GM12878 (cell line): ENCODE measurements around the gene SEMA3D. TPM values are rescaled to one million over a fixed set of nuclear protein-coding genes. Genes with fewer than 3 reads are reported as not detected.

Source experiments
- ATAC-seq: fragments of 200-7000 bp; cut with Tn5 transposase; 3 replicates; pipeline ENCODE4 v1.9.1; 2020; ENCODE audit warnings: mild to moderate bottlenecking, moderate library complexity
- Bru-seq: library from RNA; stranded (reverse); fragments of 400-500 nt; gene quantifications from one replicate; lab custom pipeline; 2021; lab: Mats Ljungman, UMichigan
- BruChase-seq, 2 experiments: library from RNA; stranded (reverse); fragments of 400-500 nt; gene quantifications; one replicate each; lab custom pipeline; 2021; lab: Mats Ljungman, UMichigan
- BruUV-seq: library from RNA; stranded (reverse); fragments of 400-500 nt; replicated peaks from 2 replicates; lab custom pipeline; 2021; lab: Mats Ljungman, UMichigan
- CTCF ChIA-PET: fragments of 300-600 bp; sonication (Branson Sonifier 250); formaldehyde crosslinking; extraction: SDS; loops from one replicate; lab custom pipeline; 2021; ENCODE audit warnings: inconsistent platforms; lab: Yijun Ruan, JAX
- POLR2A ChIA-PET: fragments of 350-600 bp; formaldehyde crosslinking; extraction: SDS; loops from one replicate; lab custom pipeline; 2021; ENCODE audit warnings: inconsistent platforms; lab: Charles Lee
- RAD21 ChIA-PET: fragments of 300-600 bp; sonication (Branson Sonifier 250); formaldehyde crosslinking; loops from one replicate; lab custom pipeline; 2023; ENCODE audit warnings: antibody characterized with exemption; ENCODE audit not compliant: unreplicated experiment; lab: Charles Lee
- SMC1A ChIA-PET: fragments of 300-600 bp; sonication (Branson Sonifier 250); formaldehyde crosslinking; loops from one replicate; lab custom pipeline; 2023; ENCODE audit not compliant: unreplicated experiment, uncharacterized antibody; lab: Charles Lee
- DNase-seq: peaks from one replicate; pipeline ENCODE4 v3.0.0-alpha.2; 2011; ENCODE audit warnings: low read depth, low spot score
- FAIRE-seq: peaks from 3 replicates; lab custom pipeline; 2011; peaks lifted over from hg19 to GRCh38; lab: Jason Lieb, UNC
- H2AFZ ChIP-seq: 2 replicates; pipeline ENCODE4 v1.6.0; 2011; ENCODE audit warnings: low read depth, low read length, control low read depth; ENCODE audit not compliant: control insufficient read depth
- H3K27ac ChIP-seq: 2 replicates; pipeline ENCODE4 v1.5.1; 2011; ENCODE audit warnings: control low read depth; ENCODE audit not compliant: control insufficient read depth, insufficient read depth
- H3K27me3 ChIP-seq, 2 experiments: replicated peaks in 1 of 2; 2 replicates each; pipeline versions ENCODE4 v1.6.0 to v1.6.1; 2011; ENCODE audit warnings: low read length in 1 of 2; ENCODE audit not compliant: control insufficient read depth in 2 of 2, insufficient read depth in 2 of 2
- H3K36me3 ChIP-seq, 2 experiments: 2 replicates each; pipeline ENCODE4 v1.5.1; 2011; ENCODE audit warnings: low read length in 1 of 2; ENCODE audit not compliant: control insufficient read depth in 2 of 2, insufficient read depth in 2 of 2
- H3K4me1 ChIP-seq: 2 replicates; pipeline ENCODE4 v1.6.1; 2011; ENCODE audit warnings: mild to moderate bottlenecking, low read length, moderate library complexity, mixed read lengths; ENCODE audit not compliant: control insufficient read depth, insufficient read depth
- H3K4me2 ChIP-seq: 2 replicates; pipeline ENCODE4 v1.6.0; 2011; ENCODE audit warnings: control low read depth; ENCODE audit not compliant: control insufficient read depth, insufficient read depth
- H3K4me3 ChIP-seq: fragments of 200-600 bp; sonication (generic); 2 replicates; pipeline ENCODE4 v1.5.1; 2016
- H3K79me2 ChIP-seq: 2 replicates; pipeline ENCODE4 v1.6.0; 2011; ENCODE audit warnings: low read length; ENCODE audit not compliant: control insufficient read depth, insufficient read depth
- H3K9ac ChIP-seq: 2 replicates; pipeline ENCODE4 v1.8.0; 2011; ENCODE audit warnings: low read length, control low read depth, mixed read lengths; ENCODE audit not compliant: control insufficient read depth, insufficient read depth
- H3K9me3 ChIP-seq: replicated peaks from 3 replicates; pipeline ENCODE4 v1.5.1; 2011; ENCODE audit warnings: mild to moderate bottlenecking, low read length; ENCODE audit not compliant: control insufficient read depth, insufficient read depth
- H4K20me1 ChIP-seq: 2 replicates; pipeline ENCODE4 v1.6.0; 2011; ENCODE audit not compliant: control insufficient read depth, insufficient read depth
- ATF7 ChIP-seq: fragments of 450-650 bp; IDR thresholded peaks from 2 replicates; pipeline ENCODE4 v1.6.1; 2016; ENCODE audit warnings: low read depth, mild to moderate bottlenecking
- BHLHE40 ChIP-seq, 2 experiments: fragments of 450-650 bp in 1 of 2; IDR thresholded peaks; 2 replicates each; pipeline ENCODE4 v1.6.1; 2011 to 2017; ENCODE audit warnings: low read depth in 2 of 2, borderline replicate concordance in 1 of 2, improper control_type of control experiment in 1 of 2, low read length in 1 of 2, mild to moderate bottlenecking in 1 of 2
- NFXL1 ChIP-seq: fragments of 450-650 bp; IDR thresholded peaks from 2 replicates; pipeline ENCODE4 v1.6.1; 2017; ENCODE audit warnings: antibody characterized with exemption, mild to moderate bottlenecking, borderline replicate concordance
- NFYB ChIP-seq: IDR thresholded peaks from 2 replicates; pipeline ENCODE4 v1.6.1; 2011; ENCODE audit warnings: low read depth, mild to moderate bottlenecking, low read length, improper control_type of control experiment, moderate library complexity; ENCODE audit not compliant: insufficient read depth
- RAD21 ChIP-seq: IDR thresholded peaks from 2 replicates; pipeline ENCODE4 v1.6.1; 2011; ENCODE audit warnings: mild to moderate bottlenecking, low read depth, low read length, moderate library complexity; ENCODE audit not compliant: insufficient read depth
- SMC3 ChIP-seq: IDR thresholded peaks from 2 replicates; pipeline ENCODE4 v1.6.1; 2011; ENCODE audit warnings: low read length, improper control_type of control experiment, borderline replicate concordance
- SUZ12 ChIP-seq: fragments of 200-600 bp; sonication (generic); IDR thresholded peaks from one replicate; pipeline ENCODE4 v1.6.1; 2018; ENCODE audit warnings: antibody characterized with exemption, mild to moderate bottlenecking; ENCODE audit not compliant: unreplicated experiment
- TCF12 ChIP-seq: IDR thresholded peaks from 2 replicates; pipeline ENCODE4 v1.6.1; 2011; ENCODE audit warnings: low read depth, mild to moderate bottlenecking, low read length
- TCF3 ChIP-seq: IDR thresholded peaks from 2 replicates; pipeline ENCODE4 v1.6.1; 2012; ENCODE audit warnings: low read depth, mild to moderate bottlenecking, low read length, borderline replicate concordance; ENCODE audit not compliant: insufficient read depth
- WGBS: methylation state at CpG from one replicate; pipeline ENCODE4 v1.1.6; 2016; ENCODE audit warnings: low lambda C conversion rate; ENCODE audit not compliant: insufficient replicate concordance, insufficient coverage; ENCODE audit errors: missing lambda C conversion rate; 5-methylcytosine and 5-hydroxymethylcytosine counted together
- in situ Hi-C: fragments of 300-500 bp; cut with MboI; formaldehyde crosslinking; loops from 9 replicates; pipeline ENCODE4 v1.14.3; 2018; ENCODE audit warnings: mixed read lengths
- intact Hi-C: fragments of 100-400 bp; cut with micrococcal nuclease; formaldehyde crosslinking; loops from one replicate; pipeline ENCODE4 v1.14.2; 2022; ENCODE audit not compliant: unreplicated experiment
- long read RNA-seq, 2 experiments: library from polyadenylated mRNA; unstranded; transcript quantifications; one replicate each; pipeline ENCODE4 v2.0.0, GENCODE V29; 2019 to 2020
- polyA minus RNA-seq, 3 experiments: library from RNA; depleted of rRNA, polyadenylated mRNA; stranded (reverse); fragments of >200 nt; gene quantifications; 2 replicates each; pipeline ENCODE4 v1.2.3, GENCODE V29; 2011
- polyA plus RNA-seq, 11 experiments: library from polyadenylated mRNA; depleted of rRNA in 4 of 11; unstranded in 6 of 11; stranded (reverse) in 5 of 11; fragments of >200 nt; fragmentation: Nextera tagmentation in 4 of 11; fragmentation: Illumina TruSeq in 1 of 11; extraction: Ambion mirVana in 4 of 11; extraction: Trizol in 1 of 11; gene quantifications; 1 replicate in 1 of 11; 2 replicates in 10 of 11; pipeline versions ENCODE4 v1.2.1 to v1.2.3, GENCODE V29; 2011 to 2016; ENCODE audit warnings: inconsistent platforms in 2 of 11, missing spikeins in 2 of 11, low read depth in 1 of 11
- total RNA-seq, 4 experiments: library from RNA; depleted of rRNA in 3 of 4; stranded (reverse); fragments of >200 nt in 3 of 4; fragmentation: Illumina TruSeq in 1 of 4; extraction: Trizol in 1 of 4; gene quantifications; 2 replicates each; pipeline versions ENCODE4 v1.2.1 to v1.2.3, GENCODE V29; 2013 to 2021
- TF ChIP-seq, protein P1 (sequence below), 3 experiments: IDR thresholded peaks in 2 of 3; conservative IDR thresholded peaks in 1 of 3; 2 replicates each; pipeline ENCODE4 v1.5.1; 2011; ENCODE audit warnings: low read depth in 3 of 3, low read length in 3 of 3, mild to moderate bottlenecking in 3 of 3, control low read depth in 2 of 3, moderate library complexity in 2 of 3, inconsistent platforms in 1 of 3, mixed read lengths in 1 of 3; ENCODE audit not compliant: control insufficient read depth in 2 of 3, insufficient read depth in 1 of 3; ENCODE audit errors: extremely low read depth in 1 of 3
- TF ChIP-seq, protein P2 (sequence below): fragments of 450-650 bp; IDR thresholded peaks from 2 replicates; pipeline ENCODE4 v1.6.1; 2017; ENCODE audit warnings: borderline replicate concordance

Gene SEMA3D
- not detected in 2 replicates for total RNA-seq (2013; cell fraction: nucleolus; rRNA removed)
- total RNA-seq (2014; rRNA removed) (0.16 TPM in 1 of 2 replicates, not detected in the other), total RNA-seq (2014; rRNA removed; fragmentation: Illumina TruSeq; extraction: Trizol) (not detected in 2 replicates), total RNA-seq (2021) (not detected in 2 replicates), polyA plus RNA-seq (2011; rRNA removed) (0.01 TPM in 1 of 2 replicates, not detected in the other), polyA plus RNA-seq (2014; fragmentation: Illumina TruSeq; extraction: Trizol) (not detected in 2 replicates), polyA plus RNA-seq (2014; fragmentation: Nextera tagmentation; extraction: Ambion mirVana) (under 1 TPM in 1 of 2 experiments, not detected in 1; 0.04 TPM), polyA plus RNA-seq (2014; rRNA removed) (0.01 TPM in 1 of 2 replicates, not detected in the other), polyA plus RNA-seq (2016; fragmentation: Nextera tagmentation; extraction: Ambion mirVana) (not detected), polyA minus RNA-seq (2011; rRNA and poly(A)+ RNA removed) (0.15 TPM in 1 of 2 replicates, not detected in the other), Bru-seq, nascent RNA (percentile 6 among the genes with signal in this experiment), BruChase-seq, experiment 1, labeled RNA remaining after a 6-hour chase (percentile 4 among the genes with signal in this experiment), BruChase-seq, experiment 2, labeled RNA remaining after a 2-hour chase (percentile 3 among the genes with signal in this experiment)
- polyA plus RNA-seq (2011; ENCODE audit: low read depth) = not detected
- not detected in 2 replicates for polyA plus RNA-seq (2011; cell fraction: cytosol; rRNA removed)
- not detected in 2 replicates for polyA plus RNA-seq (2011; cell fraction: nucleus; rRNA removed)
- 0.03 TPM in 1 of 2 replicates, not detected in the other for polyA plus RNA-seq (2012)
- not detected in 2 replicates for polyA minus RNA-seq (2011; cell fraction: cytosol; rRNA and poly(A)+ RNA removed)
- polyA minus RNA-seq (2011; cell fraction: nucleus; rRNA and poly(A)+ RNA removed) = 0.19 TPM in 1 of 2 replicates, not detected in the other
- long read RNA-seq, experiment 1 = 0 reads
- long read RNA-seq, experiment 2, partial matches to known transcripts = 0 of 1 reads
- long read RNA-seq, experiment 2, other reads (novel, unspliced or antisense) = 1 of 1 reads

DNA sequence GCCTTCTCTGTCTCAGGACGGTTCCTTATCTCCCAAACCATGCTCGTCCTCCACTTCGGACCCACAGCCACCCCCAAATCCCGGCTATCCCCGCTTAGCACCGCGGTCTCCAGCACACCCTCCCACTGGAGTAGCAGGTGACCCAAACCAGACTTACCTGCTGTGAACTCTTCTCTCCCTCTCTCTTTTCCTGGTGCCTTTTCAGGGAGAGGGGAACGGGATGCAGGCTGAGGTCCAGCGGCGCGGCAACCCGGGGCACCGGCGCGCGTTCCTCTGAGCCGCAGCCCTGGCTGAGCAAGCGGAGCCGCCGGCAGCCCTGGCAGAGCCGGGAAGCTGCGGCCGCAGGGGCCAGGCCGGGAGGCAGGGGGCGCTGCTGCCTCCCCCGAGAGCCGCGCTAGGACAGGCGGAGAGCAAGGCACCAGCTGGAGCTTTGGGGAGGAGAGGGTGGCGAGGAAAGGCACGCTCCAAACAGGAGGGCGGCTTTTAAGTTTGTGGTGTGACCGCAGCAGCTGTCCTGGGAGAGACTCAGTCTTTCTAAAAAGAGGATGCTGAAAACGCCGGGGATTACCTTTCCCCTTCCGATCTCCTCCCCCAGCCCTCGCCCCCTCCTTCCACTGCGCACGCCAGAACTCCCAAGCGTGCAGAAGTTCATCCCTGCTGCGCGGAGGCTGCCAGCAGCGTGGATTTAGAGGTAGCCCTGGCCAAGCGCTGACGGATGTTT is at the start of gene SEMA3D:
SEMA3D (minus strand) TSS at position 536 of the 721 bp plus-strand sequence. CDS start 65,165 bp downstream, outside the sequence.
- Histone ChIP-seq H3K79me2 (no peaks in the 10 kb centered on the region), H3K27ac (no peak within 1 kb of the TSS), H3K4me3 (peak within 1 kb of the TSS; percentile 22; the same call in 1 of the 2 replicates), H4K20me1 (no peaks in the 10 kb centered on the region), H3K4me1 (no peaks in the 10 kb centered on the region), H3K9me3 (no peaks in the 10 kb centered on the region), H3K27me3 (peaks cover 12 to 25% of the 10 kb centered on the region in 2 experiments), H2AFZ (peak within 1 kb of the TSS; percentile 47; the same call in 1 of the 2 replicates), H3K36me3 (no peaks in the 10 kb centered on the region), H3K9ac (no peak within 1 kb of the TSS), H3K4me2 (peak within 1 kb of the TSS; percentile 42; the same call in 1 of the 2 replicates)
- in situ Hi-C loops (no loop called here), intact Hi-C loops (loop anchor here (5.0 to 10.0 kb wide), 3 partner anchors 144 to 366 kb away; no protein-coding TSS in a partner anchor)
- FAIRE-seq = no peak
- RAD21 ChIA-PET = interaction anchor here (1.0 to 1.1 kb wide), 2 partner anchors 153 to 368 kb away, joined by 3 read pairs; no protein-coding TSS in a partner anchor
- SMC1A ChIA-PET = interaction anchor here (0.7 kb wide), 1 partner anchor 267 kb away, joined by 4 read pairs; no protein-coding TSS in a partner anchor
- no TSS peak for BruUV-seq
- CTCF ChIA-PET = interaction anchor here (0.6 to 2.0 kb wide), 9 partner anchors 13 to 370 kb away, joined by 3 to 9 read pairs (median 3); no protein-coding TSS in a partner anchor
- DNase-seq = no peak
- WGBS = 9% methylated on average over 43 of the region's 45 CpGs
- ATAC-seq = peak; percentile 99
- POLR2A ChIA-PET = no interaction called here
- TF ChIP-seq TCF3 (0 out of 2 replicates have a peak, but pooled peaks have one; percentile 45), SMC3 (peak; percentile 47; the same call in 1 of the 2 replicates), NFYB (no peak), SUZ12 (no peak), BHLHE40 (IDR thresholded peaks at IDR 0.05; ENCODE audit: borderline replicate concordance in 1 of 2, low read depth in 2 of 2, low read length in 1 of 2) (0 out of 4 replicates have a peak, but pooled peaks of 1 of the 2 experiments have one; percentile 12), ATF7 (no peak), RAD21 (peak; percentile 57), TCF12 (peak; percentile 49; the same call in 1 of the 2 replicates), NFXL1 (no peak)
- TF ChIP-seq, protein P1, sequence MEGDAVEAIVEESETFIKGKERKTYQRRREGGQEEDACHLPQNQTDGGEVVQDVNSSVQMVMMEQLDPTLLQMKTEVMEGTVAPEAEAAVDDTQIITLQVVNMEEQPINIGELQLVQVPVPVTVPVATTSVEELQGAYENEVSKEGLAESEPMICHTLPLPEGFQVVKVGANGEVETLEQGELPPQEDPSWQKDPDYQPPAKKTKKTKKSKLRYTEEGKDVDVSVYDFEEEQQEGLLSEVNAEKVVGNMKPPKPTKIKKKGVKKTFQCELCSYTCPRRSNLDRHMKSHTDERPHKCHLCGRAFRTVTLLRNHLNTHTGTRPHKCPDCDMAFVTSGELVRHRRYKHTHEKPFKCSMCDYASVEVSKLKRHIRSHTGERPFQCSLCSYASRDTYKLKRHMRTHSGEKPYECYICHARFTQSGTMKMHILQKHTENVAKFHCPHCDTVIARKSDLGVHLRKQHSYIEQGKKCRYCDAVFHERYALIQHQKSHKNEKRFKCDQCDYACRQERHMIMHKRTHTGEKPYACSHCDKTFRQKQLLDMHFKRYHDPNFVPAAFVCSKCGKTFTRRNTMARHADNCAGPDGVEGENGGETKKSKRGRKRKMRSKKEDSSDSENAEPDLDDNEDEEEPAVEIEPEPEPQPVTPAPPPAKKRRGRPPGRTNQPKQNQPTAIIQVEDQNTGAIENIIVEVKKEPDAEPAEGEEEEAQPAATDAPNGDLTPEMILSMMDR (IDR thresholded peaks at IDR 0.05 in 2 of 3, conservative IDR thresholded peaks at IDR 0.05 in 1 of 3; ENCODE audit: control insufficient read depth in 2 of 3, extremely low read depth in 1 of 3, insufficient read depth in 1 of 3, low read depth in 3 of 3, low read length in 3 of 3) = peak; percentile 61 to 75 (median 70)
- TF ChIP-seq, protein P2, sequence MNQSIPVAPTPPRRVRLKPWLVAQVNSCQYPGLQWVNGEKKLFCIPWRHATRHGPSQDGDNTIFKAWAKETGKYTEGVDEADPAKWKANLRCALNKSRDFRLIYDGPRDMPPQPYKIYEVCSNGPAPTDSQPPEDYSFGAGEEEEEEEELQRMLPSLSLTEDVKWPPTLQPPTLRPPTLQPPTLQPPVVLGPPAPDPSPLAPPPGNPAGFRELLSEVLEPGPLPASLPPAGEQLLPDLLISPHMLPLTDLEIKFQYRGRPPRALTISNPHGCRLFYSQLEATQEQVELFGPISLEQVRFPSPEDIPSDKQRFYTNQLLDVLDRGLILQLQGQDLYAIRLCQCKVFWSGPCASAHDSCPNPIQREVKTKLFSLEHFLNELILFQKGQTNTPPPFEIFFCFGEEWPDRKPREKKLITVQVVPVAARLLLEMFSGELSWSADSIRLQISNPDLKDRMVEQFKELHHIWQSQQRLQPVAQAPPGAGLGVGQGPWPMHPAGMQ = no peak
